22Rv1 (cell line): ENCODE results near the gene NDRG4.

Experiments used
- CTCF ChIP-seq: fragments of 450-650 bp; IDR thresholded peaks from 2 replicates; pipeline ENCODE4 v1.5.1; 2017; ENCODE audit warnings: mild to moderate bottlenecking
- ZFX ChIP-seq: fragments of 450-650 bp; IDR thresholded peaks from 2 replicates; pipeline ENCODE4 v1.6.1; 2017; ENCODE audit warnings: antibody characterized with exemption, borderline replicate concordance

- TF ChIP-seq CTCF (no peak), ZFX (no peak)
Observed at GRCh38 chr16:58516768-58517107, 16.8 kb downstream of the NDRG4 start.
